Measurements from ENCODE around the gene USP2.
A peak's percentile ranks its signal among the peaks of the same experiment; 100 is the strongest.
"Not testable (repeated sequence)": the region's sequence is repeated elsewhere in the genome, so short reads cannot be mapped to it uniquely, and the experiment has no call there.

USP2 gene

DNA sequence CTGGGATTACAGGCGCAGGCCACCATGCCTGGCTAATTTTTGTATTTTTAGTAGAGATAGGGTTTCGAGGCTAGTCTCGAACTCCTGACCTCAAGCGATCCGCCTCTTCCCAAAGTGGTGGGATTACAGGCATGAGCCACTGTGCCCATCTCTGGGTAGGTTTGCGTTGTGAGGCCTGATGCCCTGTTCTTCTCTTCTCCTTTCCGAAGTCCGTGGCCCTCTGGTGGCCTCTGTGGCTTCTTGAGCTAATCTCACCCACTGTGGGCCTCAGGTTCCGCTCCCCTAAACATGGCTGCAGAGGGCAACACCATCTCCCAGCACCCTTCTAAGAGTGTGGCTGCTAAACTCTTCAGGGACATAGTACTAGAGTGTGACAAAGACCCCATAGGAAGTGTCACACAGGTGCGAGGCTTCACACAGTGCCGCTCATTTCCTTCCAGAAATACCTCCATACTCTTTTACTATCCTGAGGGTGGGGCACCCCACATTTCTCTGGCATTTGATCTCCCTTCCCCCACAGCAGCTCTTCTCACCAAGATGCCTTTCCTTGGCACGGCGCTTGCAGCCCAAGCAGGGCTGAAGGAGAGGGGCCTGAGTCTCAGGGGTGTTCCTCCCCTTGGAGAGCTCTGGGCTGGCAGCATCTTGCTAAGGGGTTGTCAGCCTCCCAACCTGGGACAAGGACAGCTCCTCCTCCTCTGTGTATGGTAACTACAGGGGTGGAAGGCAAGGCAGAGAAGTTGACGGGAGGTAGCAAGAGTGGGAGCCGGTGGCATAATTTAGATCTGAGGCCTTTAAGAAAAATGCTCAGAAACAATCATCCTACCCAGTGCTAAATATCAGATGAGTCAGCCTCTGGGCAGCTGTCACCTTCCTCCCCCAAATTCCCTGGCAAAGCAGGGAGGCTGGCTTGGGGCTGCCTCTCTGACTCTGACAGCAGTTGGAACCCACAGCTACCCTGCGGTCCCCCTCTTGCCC is 35.4 kb upstream of the USP2 start:
- no peak for TF ChIP-seq Cebpa-rat (IDR thresholded peaks at IDR 0.05)
- no peak overlapping the region for H3K27ac ChIP-seq
- H3K36me3 ChIP-seq = no peaks in the 10 kb centered on the region
- H3K4me1 ChIP-seq = peaks cover 2 to 6% (median 5%) of the 10 kb centered on the region in 10 experiments
- H4K20me1 ChIP-seq = peaks cover 0 to 19% (median 3%) of the 10 kb centered on the region in 11 experiments; a peak in 11 of 22 replicates
- H3K9me3 ChIP-seq (replicated peaks in 1 of 11) = peaks cover 0 to 9% (median 5%) of the 10 kb centered on the region in 11 experiments; a peak in 6 of 22 replicates
- no peak overlapping the region for H3K9ac ChIP-seq
- H3K27me3 ChIP-seq = peaks cover 21 to 29% (median 27%) of the 10 kb centered on the region in 11 experiments
- 0 out of 22 replicates have a peak overlapping the region, but pooled peaks of 1 of the 11 experiments have one; percentile 15 for H3K4me2 ChIP-seq
- H3K4me3 ChIP-seq = no peak overlapping the region

DNA sequence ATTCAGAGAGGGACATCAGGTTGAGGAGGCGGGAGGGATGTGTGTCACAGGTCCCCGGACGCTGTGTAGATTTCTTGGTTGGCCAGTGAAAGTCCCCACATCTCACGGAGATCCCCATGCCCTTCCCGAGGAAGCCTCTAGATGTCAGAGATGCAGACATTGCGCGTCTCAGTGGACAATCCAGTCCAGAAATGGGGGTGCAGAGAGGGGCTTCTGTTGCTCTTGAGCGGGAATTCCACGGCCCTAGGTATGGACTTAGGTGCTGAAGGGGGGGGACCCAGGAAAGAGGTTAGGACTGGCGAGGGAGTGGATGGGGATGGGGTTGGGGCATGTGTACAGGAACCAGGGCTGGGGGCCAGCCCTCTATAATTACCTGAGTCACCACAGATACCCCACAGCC is 34.5 kb upstream of the USP2 start:
- H3K27me3 ChIP-seq = peaks cover 12 to 19% (median 18%) of the 10 kb centered on the region in 11 experiments
- no peak for TF ChIP-seq Cebpa-rat (IDR thresholded peaks at IDR 0.05)
- H3K4me3 ChIP-seq = no peak overlapping the region
- no peak overlapping the region for H3K4me2 ChIP-seq
- H3K4me1 ChIP-seq = no peaks in the 10 kb centered on the region
- peaks cover 0 to 9% (median 5%) of the 10 kb centered on the region in 11 experiments; a peak in 6 of 22 replicates for H3K9me3 ChIP-seq (replicated peaks in 1 of 11)
- H3K27ac ChIP-seq = no peak overlapping the region
- H3K9ac ChIP-seq = no peak overlapping the region
- no peaks in the 10 kb centered on the region for H3K36me3 ChIP-seq
- peaks cover 0 to 11% (median 0%) of the 10 kb centered on the region in 11 experiments; a peak in 5 of 22 replicates for H4K20me1 ChIP-seq

DNA sequence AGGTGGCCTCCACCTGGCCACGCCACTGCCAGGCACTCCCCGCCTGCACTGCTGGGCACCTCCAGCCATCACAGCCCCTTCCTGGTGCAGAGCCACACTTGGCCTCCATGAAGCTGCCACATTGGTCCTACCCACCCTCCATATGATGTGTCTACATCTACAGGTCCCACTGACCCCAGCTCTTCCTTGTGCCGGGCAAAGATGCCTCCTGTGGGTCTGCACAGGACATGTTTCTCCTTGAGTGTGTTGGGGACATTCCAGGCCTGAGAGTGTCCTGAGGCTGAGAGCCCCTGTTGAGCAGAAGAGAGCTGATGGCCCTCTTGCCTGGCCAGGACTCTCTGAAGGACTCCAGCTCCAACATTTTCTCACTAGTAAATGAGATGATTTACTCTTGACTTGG is 34.0 kb upstream of the USP2 start:
- no peak overlapping the region for H3K4me2 ChIP-seq
- peaks cover 0 to 9% (median 5%) of the 10 kb centered on the region in 11 experiments; a peak in 6 of 22 replicates for H3K9me3 ChIP-seq (replicated peaks in 1 of 11)
- no peak overlapping the region for H3K27ac ChIP-seq
- H3K27me3 ChIP-seq = peaks cover 7 to 15% (median 13%) of the 10 kb centered on the region in 11 experiments
- H4K20me1 ChIP-seq = peaks cover 0 to 7% (median 0%) of the 10 kb centered on the region in 11 experiments; a peak in 3 of 22 replicates
- no peak for TF ChIP-seq Cebpa-rat (IDR thresholded peaks at IDR 0.05)
- H3K36me3 ChIP-seq = no peaks in the 10 kb centered on the region
- H3K4me3 ChIP-seq = no peak overlapping the region
- no peaks in the 10 kb centered on the region for H3K4me1 ChIP-seq
- no peak overlapping the region for H3K9ac ChIP-seq

DNA sequence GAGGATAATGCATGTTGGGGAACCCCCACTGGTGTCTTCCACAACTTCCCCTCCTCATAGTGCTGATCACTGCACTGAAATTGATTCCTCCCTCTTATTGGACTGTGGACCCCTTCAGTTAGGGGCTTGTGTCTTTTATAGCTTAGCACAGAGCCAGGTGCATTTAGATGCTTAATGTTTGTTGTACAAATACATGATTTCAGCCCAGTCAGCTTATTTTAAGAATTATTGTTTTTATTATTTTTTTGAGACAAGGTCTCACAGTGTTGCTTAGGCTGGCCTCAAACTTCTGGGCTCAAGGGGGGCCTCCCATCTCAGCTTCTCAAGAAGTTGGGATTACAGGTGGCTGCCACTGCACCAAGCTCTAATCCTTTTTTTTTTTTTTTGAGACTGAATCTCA is 33.2 kb upstream of the USP2 start:
- H3K9ac ChIP-seq = no peak overlapping the region
- H3K27ac ChIP-seq = no peak overlapping the region
- no peak overlapping the region for H3K4me2 ChIP-seq
- H3K4me1 ChIP-seq = no peaks in the 10 kb centered on the region
- peaks cover 0 to 7% (median 5%) of the 10 kb centered on the region in 11 experiments; a peak in 12 of 22 replicates for H3K27me3 ChIP-seq
- peaks cover 0 to 9% (median 5%) of the 10 kb centered on the region in 11 experiments; a peak in 6 of 22 replicates for H3K9me3 ChIP-seq (replicated peaks in 1 of 11)
- H3K4me3 ChIP-seq = no peak overlapping the region
- no peaks in the 10 kb centered on the region for H3K36me3 ChIP-seq
- TF ChIP-seq Cebpa-rat (IDR thresholded peaks at IDR 0.05) = no peak
- no peaks in the 10 kb centered on the region for H4K20me1 ChIP-seq

DNA sequence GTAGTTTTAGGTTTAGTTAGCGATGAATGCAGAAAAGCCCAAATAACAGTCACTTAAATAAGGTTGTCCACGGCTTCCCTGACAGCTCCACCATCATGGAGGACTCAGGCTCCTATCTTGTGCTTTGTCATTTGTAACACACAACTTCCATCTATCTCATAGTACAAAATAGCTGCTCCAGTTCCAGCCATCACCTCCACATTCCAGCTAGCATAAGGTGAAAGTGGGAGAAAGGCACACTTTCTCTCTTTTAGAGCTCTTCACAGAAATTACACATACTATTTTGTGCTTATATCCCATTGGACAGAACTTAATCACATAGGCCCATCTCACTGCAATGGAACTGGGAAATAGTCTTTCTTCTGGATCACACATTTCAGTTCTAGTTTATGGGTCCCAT is 32.8 kb upstream of the USP2 start:
- Histone ChIP-seq H3K4me3 (no peak overlapping the region), H3K9ac (no peak overlapping the region), H3K4me2 (no peak overlapping the region), H4K20me1 (no peaks in the 10 kb centered on the region), H3K36me3 (no peaks in the 10 kb centered on the region), H3K4me1 (no peaks in the 10 kb centered on the region), H3K27me3 (peaks cover 0 to 3% (median 1%) of the 10 kb centered on the region in 11 experiments; a peak in 4 of 22 replicates), H3K27ac (no peak overlapping the region), H3K9me3 (replicated peaks in 1 of 11) (peaks cover 0 to 9% (median 5%) of the 10 kb centered on the region in 11 experiments; a peak in 6 of 22 replicates)
- no peak for TF ChIP-seq Cebpa-rat (IDR thresholded peaks at IDR 0.05)

DNA sequence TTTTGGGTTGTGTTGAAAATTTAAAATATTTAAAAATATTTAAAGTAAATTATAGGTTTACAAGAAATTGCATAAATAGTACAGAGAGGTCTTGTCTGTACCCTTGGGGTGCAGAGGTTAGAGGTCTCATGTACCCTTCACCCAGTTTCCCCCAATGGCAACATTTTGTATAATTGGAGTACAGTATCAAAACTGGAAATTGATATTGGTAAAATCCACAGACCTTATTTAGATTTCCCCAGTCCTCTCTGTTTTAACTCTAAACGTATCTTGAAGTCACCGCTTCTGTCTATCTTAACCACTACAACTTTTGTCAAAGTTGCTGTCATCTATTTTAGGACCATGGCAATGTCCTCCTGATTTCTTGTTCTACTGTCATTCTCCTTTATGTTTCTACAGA is 30.6 kb upstream of the USP2 start:
- no peaks in the 10 kb centered on the region for H3K27me3 ChIP-seq
- no peak overlapping the region for H3K4me2 ChIP-seq
- TF ChIP-seq Cebpa-rat (IDR thresholded peaks at IDR 0.05) = no peak

DNA sequence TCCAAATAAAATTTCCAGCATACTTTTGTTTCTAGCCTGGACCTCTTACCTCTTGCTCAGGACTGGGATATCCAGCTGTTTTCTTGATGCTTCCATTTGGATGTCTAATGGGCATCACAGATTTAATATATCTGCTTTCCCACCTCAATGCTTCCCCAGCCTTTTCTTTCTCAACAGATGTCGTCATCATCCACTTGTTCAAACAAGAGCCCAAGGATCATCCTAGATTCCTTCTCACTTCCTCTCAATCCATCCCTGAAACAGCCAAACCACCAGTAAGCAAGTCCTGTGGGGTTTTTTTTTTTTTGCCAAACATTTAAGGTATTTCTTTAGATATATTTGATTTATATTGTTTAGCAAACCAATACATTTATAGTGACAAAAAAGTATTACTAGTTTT is 29.0 kb upstream of the USP2 start:
- Histone ChIP-seq H3K9me3 (replicated peaks in 1 of 11) (peaks cover 0 to 9% (median 5%) of the 10 kb centered on the region in 11 experiments; a peak in 6 of 22 replicates), H3K27ac (no peak overlapping the region), H3K9ac (no peak overlapping the region), H4K20me1 (no peaks in the 10 kb centered on the region), H3K4me2 (no peak overlapping the region), H3K27me3 (no peaks in the 10 kb centered on the region), H3K4me1 (peaks cover 0 to 11% (median 2%) of the 10 kb centered on the region in 10 experiments; a peak in 5 of 20 replicates), H3K4me3 (no peak overlapping the region), H3K36me3 (no peaks in the 10 kb centered on the region)
- no peak for TF ChIP-seq Cebpa-rat (IDR thresholded peaks at IDR 0.05)

More for the DNA sequence above, 30.6 kb upstream of the USP2 start:
- Histone ChIP-seq H3K36me3 (no peaks in the 10 kb centered on the region), H3K4me1 (no peaks in the 10 kb centered on the region), H4K20me1 (no peaks in the 10 kb centered on the region), H3K9ac (no peak overlapping the region), H3K27ac (no peak overlapping the region), H3K4me3 (no peak overlapping the region), H3K9me3 (replicated peaks in 1 of 11) (peaks cover 0 to 9% (median 5%) of the 10 kb centered on the region in 11 experiments; a peak in 6 of 22 replicates)

DNA sequence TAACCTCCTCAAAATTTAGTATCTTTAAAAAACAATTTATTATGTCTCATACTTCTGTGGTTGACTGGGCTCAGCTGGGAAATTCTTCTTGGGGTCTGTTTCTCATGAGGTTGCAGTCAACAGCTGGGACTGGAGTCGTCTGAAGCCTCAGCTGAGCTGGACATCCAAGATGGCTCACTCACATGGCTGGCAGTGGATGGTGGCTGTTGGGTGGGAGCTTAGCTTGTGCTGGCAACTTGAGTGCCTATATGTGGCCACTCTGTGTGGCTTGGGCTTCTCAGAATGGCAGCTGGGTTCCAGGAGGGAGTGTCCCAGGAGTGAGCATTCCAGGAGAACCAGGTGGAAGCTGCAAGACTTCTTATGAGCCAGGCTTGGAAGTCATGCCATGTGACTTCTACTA is 28.2 kb upstream of the USP2 start:
- Histone ChIP-seq H3K9me3 (replicated peaks in 1 of 11) (peaks cover 0 to 9% (median 5%) of the 10 kb centered on the region in 11 experiments; a peak in 6 of 22 replicates), H3K9ac (no peak overlapping the region), H3K36me3 (no peaks in the 10 kb centered on the region), H3K4me3 (no peak overlapping the region), H3K4me2 (no peak overlapping the region), H3K4me1 (peaks cover 0 to 12% (median 2%) of the 10 kb centered on the region in 10 experiments; a peak in 5 of 20 replicates), H4K20me1 (no peaks in the 10 kb centered on the region), H3K27ac (no peak overlapping the region), H3K27me3 (no peaks in the 10 kb centered on the region)
- TF ChIP-seq Cebpa-rat (IDR thresholded peaks at IDR 0.05) = no peak

DNA sequence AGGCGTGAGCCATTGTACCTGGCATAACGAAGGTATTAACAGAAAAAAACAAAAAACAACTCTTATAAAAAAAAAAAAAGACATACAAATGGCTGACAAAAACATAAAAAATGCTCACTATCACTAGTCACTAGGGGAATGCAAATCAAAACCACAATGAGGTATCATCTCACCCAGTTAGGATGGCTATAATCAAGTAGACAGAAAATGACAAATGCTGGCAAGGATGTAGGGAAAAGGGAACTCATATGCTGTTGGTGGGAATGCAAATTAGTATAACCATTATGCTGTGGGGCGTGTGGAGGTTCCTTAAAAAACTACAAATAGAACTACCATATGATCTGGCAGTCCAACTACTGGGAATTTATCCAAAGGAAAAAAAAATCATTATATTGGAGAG is 24.5 kb upstream of the USP2 start:
- Histone ChIP-seq H3K4me2 (peak overlapping the region in 4 of 11 experiments; percentile 8 to 45 (median 15); a peak in 2 of 22 replicates), H3K9ac (no peak overlapping the region), H3K27ac (no peak overlapping the region)

DNA sequence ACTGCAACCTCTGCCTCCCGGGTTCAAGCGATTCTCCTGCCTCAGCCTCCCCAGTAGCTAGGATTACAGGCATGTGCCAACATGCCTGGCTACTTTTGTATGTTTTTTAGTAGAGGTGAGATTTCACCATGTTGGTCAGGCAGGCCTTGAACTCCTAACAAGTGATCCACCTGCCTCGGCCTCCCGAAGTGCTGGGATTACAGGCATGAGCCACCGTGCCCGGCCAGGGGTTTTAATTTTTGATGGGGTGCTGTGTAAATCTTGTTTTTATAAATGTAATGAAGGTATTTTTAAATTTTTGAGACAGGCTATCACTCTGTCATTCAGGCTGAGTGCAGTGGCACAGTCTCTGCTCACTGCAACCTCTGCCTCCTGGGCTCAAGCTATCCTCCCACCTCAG is 24.0 kb upstream of the USP2 start:
- peaks cover 0 to 12% (median 2%) of the 10 kb centered on the region in 10 experiments; a peak in 5 of 20 replicates for H3K4me1 ChIP-seq
- not testable (repeated sequence) for H3K9ac ChIP-seq, H3K4me3 ChIP-seq, H3K36me3 ChIP-seq, H4K20me1 ChIP-seq, H3K27me3 ChIP-seq, H3K27ac ChIP-seq
- 0 out of 22 replicates have a peak overlapping the region, but pooled peaks of 2 of the 11 experiments have one; percentile 12 to 18 for H3K4me2 ChIP-seq
- peaks cover 0 to 12% (median 8%) of the 10 kb centered on the region in 11 experiments; a peak in 14 of 22 replicates for H3K9me3 ChIP-seq (replicated peaks in 1 of 11)

More for the DNA sequence above, 24.5 kb upstream of the USP2 start:
- Histone ChIP-seq H3K4me3 (no peak overlapping the region), H3K27me3 (no peaks in the 10 kb centered on the region), H3K9me3 (replicated peaks in 1 of 11) (peaks cover 0 to 7% (median 4%) of the 10 kb centered on the region in 11 experiments; a peak in 10 of 22 replicates), H4K20me1 (no peaks in the 10 kb centered on the region), H3K36me3 (no peaks in the 10 kb centered on the region), H3K4me1 (peaks cover 0 to 12% (median 2%) of the 10 kb centered on the region in 10 experiments; a peak in 5 of 20 replicates)
- TF ChIP-seq Cebpa-rat (IDR thresholded peaks at IDR 0.05) = no peak
